GM12801 (cell line): ENCODE results near the gene RORC.

Source experiments
- CTCF ChIP-seq: IDR thresholded peaks from one replicate; pipeline ENCODE4 v1.5.1; 2011; ENCODE audit warnings: control low read depth; ENCODE audit not compliant: insufficient read length; ENCODE audit errors: extremely low read depth

The RORC gene

GRCh38 chr1:151773702-151774101 lies 57.9 kb downstream of the RORC start:
- TF ChIP-seq CTCF, result no peak

- no peak for TF ChIP-seq CTCF
Measured at GRCh38 chr1:151763990-151764389, 67.6 kb downstream of the RORC start.

- TF ChIP-seq CTCF, result no peak
Measured at GRCh38 chr1:151762941-151763921, 68.4 kb downstream of the RORC start, which contains the start of gene MRPL9. TSS of gene MRPL9 (minus strand) at chr1:151763496. CDS start at chr1:151763479, 17 bp downstream.

GRCh38 chr1:151760597-151761385 lies 70.8 kb downstream of the RORC start:
- TF ChIP-seq CTCF, result no peak

- no peak for TF ChIP-seq CTCF
Measured at GRCh38 chr1:151759241-151759640, 72.4 kb downstream of the RORC start.

GRCh38 chr1:151756291-151756690 lies 75.3 kb downstream of the RORC start:
- TF ChIP-seq CTCF, result no peak
